Colonic mucosa (tissue), 4 donors: ENCODE results near the gene TUB. TPM values are rescaled to one million over a fixed set of nuclear protein-coding genes. Genes with fewer than 3 reads are reported as not detected.
A peak's percentile ranks its signal among the peaks of the same experiment; 100 is the strongest.

ENCODE experiments used
- DNase-seq: peaks from one replicate; pipeline ENCODE4 v3.0.0-alpha.2; 2020
- H3K27ac ChIP-seq: fragments of 200-600 bp; one replicate; pipeline ENCODE4 v1.8.0; 2021
- H3K27me3 ChIP-seq: fragments of 200-600 bp; one replicate; pipeline ENCODE4 v1.8.0; 2021
- H3K36me3 ChIP-seq: fragments of 200-600 bp; one replicate; pipeline ENCODE4 v1.8.0; 2021
- H3K4me1 ChIP-seq: fragments of 200-600 bp; one replicate; pipeline ENCODE4 v1.8.0; 2021; ENCODE audit warnings: mild to moderate bottlenecking
- H3K4me3 ChIP-seq: fragments of 200-600 bp; one replicate; pipeline ENCODE4 v1.8.0; 2021
- H3K9ac ChIP-seq, 2 donors: one replicate each; pipeline ENCODE4 v1.7.0; 2013; ENCODE audit warnings: control low read depth in 2 of 2, low read depth in 2 of 2, low read length in 2 of 2
- H3K9me3 ChIP-seq: fragments of 200-600 bp; one replicate; pipeline ENCODE4 v1.8.0; 2021
- intact Hi-C: fragments of 100-400 bp; cut with DNase I; formaldehyde crosslinking; loops from one replicate; pipeline ENCODE4 v1.14.1; 2022
- total RNA-seq, 2 donors: library from RNA; stranded (reverse); fragmentation: NEBNext Ultra II Directional in 1 of 2; extraction: Animal tissue kit (Norgen Biotek cat#: 25700) in 1 of 2; gene quantifications; one replicate each; pipeline ENCODE4 v1.2.1, GENCODE V29; 2021
- TF ChIP-seq, protein P1 (sequence below): fragments of 200-600 bp; IDR thresholded peaks from one replicate; pipeline ENCODE4 v1.8.0; 2022; ENCODE audit warnings: antibody characterized with exemption, mild to moderate bottlenecking
- donor health status: healthy.
- donor health status: DM: no; HTN: no; CAD: no.
- donor health status: DM: no; HTN: no; CAD: no.

The TUB gene
- total RNA-seq, 2 donors from 2014 or later = 1.2 to 1.4 TPM

DNA sequence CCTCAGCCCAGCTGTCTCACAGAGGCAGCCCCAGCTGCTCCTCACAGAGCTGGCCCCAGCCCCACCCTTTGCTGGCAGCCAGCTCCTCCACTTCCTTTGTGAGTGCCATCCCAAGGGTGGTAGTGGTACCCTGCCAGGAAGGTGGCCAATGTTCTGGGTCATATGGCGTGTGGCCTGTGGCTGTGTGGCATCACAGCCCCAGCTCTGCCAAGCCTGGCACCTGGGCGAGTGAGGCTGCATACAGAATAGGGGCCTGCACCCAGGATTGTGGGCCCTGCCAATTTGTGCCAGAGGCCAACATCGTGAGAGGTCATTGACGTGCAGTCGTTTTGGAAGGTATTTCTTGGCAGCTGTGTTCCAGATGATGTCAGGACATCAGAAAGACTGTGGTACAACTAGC lies 10.7 kb downstream of the TUB start:
- no peak overlapping the region for H3K27ac ChIP-seq
- no peaks in the 10 kb centered on the region for H3K4me1 ChIP-seq
- TF ChIP-seq, protein P1, sequence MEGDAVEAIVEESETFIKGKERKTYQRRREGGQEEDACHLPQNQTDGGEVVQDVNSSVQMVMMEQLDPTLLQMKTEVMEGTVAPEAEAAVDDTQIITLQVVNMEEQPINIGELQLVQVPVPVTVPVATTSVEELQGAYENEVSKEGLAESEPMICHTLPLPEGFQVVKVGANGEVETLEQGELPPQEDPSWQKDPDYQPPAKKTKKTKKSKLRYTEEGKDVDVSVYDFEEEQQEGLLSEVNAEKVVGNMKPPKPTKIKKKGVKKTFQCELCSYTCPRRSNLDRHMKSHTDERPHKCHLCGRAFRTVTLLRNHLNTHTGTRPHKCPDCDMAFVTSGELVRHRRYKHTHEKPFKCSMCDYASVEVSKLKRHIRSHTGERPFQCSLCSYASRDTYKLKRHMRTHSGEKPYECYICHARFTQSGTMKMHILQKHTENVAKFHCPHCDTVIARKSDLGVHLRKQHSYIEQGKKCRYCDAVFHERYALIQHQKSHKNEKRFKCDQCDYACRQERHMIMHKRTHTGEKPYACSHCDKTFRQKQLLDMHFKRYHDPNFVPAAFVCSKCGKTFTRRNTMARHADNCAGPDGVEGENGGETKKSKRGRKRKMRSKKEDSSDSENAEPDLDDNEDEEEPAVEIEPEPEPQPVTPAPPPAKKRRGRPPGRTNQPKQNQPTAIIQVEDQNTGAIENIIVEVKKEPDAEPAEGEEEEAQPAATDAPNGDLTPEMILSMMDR = no peak
- no peak for DNase-seq
- H3K4me3 ChIP-seq = no peak overlapping the region
- intact Hi-C loops = loop anchor here (2.0 to 10.0 kb wide), 3 partner anchors 85 to 987 kb away; no protein-coding TSS in a partner anchor
- no peaks in the 10 kb centered on the region for H3K27me3 ChIP-seq
- H3K9ac ChIP-seq = no peak overlapping the region
- H3K36me3 ChIP-seq = no peaks in the 10 kb centered on the region
- H3K9me3 ChIP-seq = no peaks in the 10 kb centered on the region

DNA sequence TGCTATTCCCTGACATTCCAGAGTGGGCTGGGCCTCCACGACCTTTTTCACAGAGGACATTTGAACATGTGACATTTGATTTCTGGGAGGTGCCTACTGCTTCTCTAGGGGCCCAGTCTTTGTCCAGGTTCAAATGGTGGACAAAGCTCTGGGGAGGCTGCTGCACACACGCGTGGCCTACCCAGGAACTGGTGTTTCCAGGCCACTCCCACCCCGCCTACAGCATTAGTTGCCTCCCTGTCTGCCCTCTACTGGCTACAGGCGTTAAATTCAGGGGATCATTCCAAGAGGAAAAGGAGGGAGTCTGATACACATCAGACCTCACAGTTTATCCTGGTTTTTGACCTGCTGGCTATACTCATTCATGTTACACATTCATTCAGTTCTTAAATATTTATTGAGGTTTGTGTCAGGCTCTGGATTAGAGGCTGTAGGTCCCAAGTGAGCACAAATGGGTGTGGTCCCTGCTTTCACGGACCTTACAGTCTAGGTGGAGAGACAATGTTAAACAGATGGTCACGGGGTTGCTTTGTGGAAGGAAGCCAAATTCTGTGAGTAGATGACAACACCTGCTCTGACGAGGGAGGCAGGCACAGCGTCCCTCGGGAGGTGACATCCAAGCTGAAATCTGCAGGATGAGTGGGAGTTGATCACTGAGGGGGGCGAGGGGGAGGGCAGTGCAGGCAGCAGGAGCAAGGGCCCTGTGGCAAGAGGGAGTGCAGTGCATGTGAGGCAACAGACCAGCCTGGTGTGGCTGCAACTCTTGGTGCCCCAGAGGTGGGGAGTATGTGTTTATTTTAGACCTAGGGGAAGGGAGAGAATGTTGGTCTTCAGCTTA lies 11.8 kb downstream of the TUB start:
- no peak overlapping the region for H3K27ac ChIP-seq
- intact Hi-C loops = loop anchor here (2.0 to 10.0 kb wide), 3 partner anchors 86 to 988 kb away; no protein-coding TSS in a partner anchor
- no peaks in the 10 kb centered on the region for H3K9me3 ChIP-seq
- TF ChIP-seq, protein P1 = peak; percentile 47
- H3K9ac ChIP-seq = no peak overlapping the region
- no peaks in the 10 kb centered on the region for H3K4me1 ChIP-seq
- no peaks in the 10 kb centered on the region for H3K27me3 ChIP-seq
- no peak overlapping the region for H3K4me3 ChIP-seq
- no peaks in the 10 kb centered on the region for H3K36me3 ChIP-seq
- peak; percentile 80 for DNase-seq

DNA sequence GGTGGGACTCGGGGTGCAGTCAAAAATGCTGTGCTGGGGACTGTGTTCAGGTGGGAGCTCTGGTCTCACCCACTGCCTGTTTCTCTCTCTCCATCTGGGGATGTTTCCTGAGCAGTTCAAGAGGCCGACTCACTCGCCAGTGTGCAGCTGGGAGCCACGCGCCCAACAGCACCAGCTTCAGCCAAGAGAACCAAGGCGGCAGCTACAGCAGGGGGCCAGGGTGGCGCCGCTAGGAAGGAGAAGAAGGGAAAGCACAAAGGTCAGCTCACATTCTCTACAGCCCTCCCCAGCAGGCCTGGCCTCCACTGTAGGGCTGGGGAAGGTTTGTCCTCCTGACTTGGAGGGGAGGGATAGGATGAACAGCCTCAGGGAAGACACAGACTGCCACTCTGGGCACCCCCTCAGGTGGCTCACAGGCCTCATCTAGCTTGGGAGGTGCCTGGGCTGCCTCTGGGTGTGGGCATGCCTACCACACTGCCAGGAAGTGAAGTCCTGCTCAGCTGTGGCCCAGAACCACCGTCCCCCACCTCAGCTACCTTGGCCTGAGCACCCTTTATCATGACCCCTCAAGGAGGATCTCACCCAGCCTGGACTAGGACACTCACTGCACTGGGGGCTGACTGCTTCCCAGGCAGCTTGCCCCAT lies 13.0 kb downstream of the TUB start:
- DNase-seq = peak; percentile 52
- no peak overlapping the region for H3K9ac ChIP-seq
- H3K27ac ChIP-seq = no peak overlapping the region
- H3K9me3 ChIP-seq = no peaks in the 10 kb centered on the region
- TF ChIP-seq, protein P1 = no peak
- intact Hi-C loops = loop anchor here (2.0 to 10.0 kb wide), 3 partner anchors 87 to 989 kb away; no protein-coding TSS in a partner anchor
- H3K27me3 ChIP-seq = no peaks in the 10 kb centered on the region
- no peaks in the 10 kb centered on the region for H3K36me3 ChIP-seq
- H3K4me1 ChIP-seq = no peaks in the 10 kb centered on the region
- H3K4me3 ChIP-seq = no peak overlapping the region

DNA sequence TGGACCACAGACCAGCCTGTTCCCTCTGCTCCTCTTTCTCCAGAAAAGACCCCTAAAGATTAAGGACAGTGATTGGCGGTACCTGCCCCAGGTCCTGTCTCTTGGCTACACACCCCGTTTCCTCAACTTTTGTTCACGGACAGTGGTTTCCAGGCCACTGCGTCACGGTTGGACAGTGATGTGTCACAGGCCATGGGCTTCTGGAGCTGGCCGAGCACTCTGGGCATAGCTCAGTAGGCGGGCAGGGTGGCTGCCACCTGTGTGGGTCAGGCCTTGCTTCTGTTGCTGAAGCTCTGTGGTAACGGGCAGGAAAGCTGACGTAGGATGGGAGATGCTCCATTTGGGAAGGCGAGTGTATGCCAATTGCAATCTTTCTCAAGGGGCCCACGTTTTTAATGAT lies 13.6 kb downstream of the TUB start:
- H3K27ac ChIP-seq = no peak overlapping the region
- no peak overlapping the region for H3K4me3 ChIP-seq
- no peak overlapping the region for H3K9ac ChIP-seq
- H3K9me3 ChIP-seq = no peaks in the 10 kb centered on the region
- no peaks in the 10 kb centered on the region for H3K36me3 ChIP-seq
- H3K27me3 ChIP-seq = no peaks in the 10 kb centered on the region
- TF ChIP-seq, protein P1 = no peak
- intact Hi-C loops = loop anchor here (5.0 to 10.0 kb wide), 3 partner anchors 62 to 990 kb away; no protein-coding TSS in a partner anchor
- no peak for DNase-seq
- no peaks in the 10 kb centered on the region for H3K4me1 ChIP-seq

DNA sequence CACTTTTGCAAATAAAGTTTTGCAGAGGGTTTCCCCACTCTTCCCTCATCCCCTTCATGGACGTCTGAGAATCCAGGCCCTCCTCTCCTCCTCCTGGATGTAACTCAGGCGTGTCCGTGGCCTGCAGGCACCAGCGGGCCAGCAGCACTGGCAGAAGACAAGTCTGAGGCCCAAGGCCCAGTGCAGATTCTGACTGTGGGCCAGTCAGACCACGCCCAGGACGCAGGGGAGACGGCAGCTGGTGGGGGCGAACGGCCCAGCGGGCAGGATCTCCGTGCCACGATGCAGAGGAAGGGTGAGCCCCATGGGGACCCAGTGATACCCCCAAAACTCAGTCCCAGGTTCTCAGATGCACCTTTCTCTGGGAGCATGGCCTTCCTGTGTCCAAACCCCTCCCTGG lies 14.4 kb downstream of the TUB start:
- H3K9ac ChIP-seq = no peak overlapping the region
- no peak overlapping the region for H3K4me3 ChIP-seq
- H3K9me3 ChIP-seq = no peaks in the 10 kb centered on the region
- TF ChIP-seq, protein P1 = no peak
- no peak for DNase-seq
- H3K36me3 ChIP-seq = no peaks in the 10 kb centered on the region
- no peaks in the 10 kb centered on the region for H3K4me1 ChIP-seq
- intact Hi-C loops = loop anchor here (5.0 to 10.0 kb wide), 3 partner anchors 63 to 991 kb away; no protein-coding TSS in a partner anchor
- H3K27me3 ChIP-seq = no peaks in the 10 kb centered on the region
- H3K27ac ChIP-seq = no peak overlapping the region
